ENCODE measurements around the gene PSORS1C2. TPM values are rescaled to one million over a fixed set of nuclear protein-coding genes. Genes with fewer than 3 reads are reported as not detected.

Gene PSORS1C2
- total RNA-seq, 1 donor from 2014 or later, result not detected

- FAIRE-seq, result no peak
- no peak within 1 kb of the TSS for H3K4me3 ChIP-seq (ENCODE audit: insufficient read depth, low read depth, low read length)
- peaks cover 49% of the 10 kb centered on the region for H3K4me1 Mint-ChIP-seq (ENCODE audit: low read depth, unreplicated experiment)
- H3K27ac Mint-ChIP-seq (ENCODE audit: unreplicated experiment), result no peak within 1 kb of the TSS
- TF ChIP-seq EZH2 (IDR thresholded peaks at IDR 0.05; ENCODE audit: insufficient read depth, low read length), result no peak
- TF ChIP-seq CTCF (IDR thresholded peaks at IDR 0.05; ENCODE audit: insufficient read depth, low read depth, low read length), result no peak
- H3K36me3 ChIP-seq (ENCODE audit: insufficient read depth, low read length), result no peaks in the 10 kb centered on the region
- no peaks in the 10 kb centered on the region for H3K9me3 Mint-ChIP-seq (ENCODE audit: unreplicated experiment)
- H3K27ac ChIP-seq (ENCODE audit: low read depth, low read length), result no peak within 1 kb of the TSS
- H3K4me2 ChIP-seq (ENCODE audit: low read length), result no peak within 1 kb of the TSS
- no peak within 1 kb of the TSS for H3K9ac ChIP-seq (ENCODE audit: low read length)
- H3K4me1 ChIP-seq (ENCODE audit: insufficient read depth, low read length), result peaks cover 16% of the 10 kb centered on the region
- no peaks in the 10 kb centered on the region for H3K27me3 ChIP-seq (ENCODE audit: insufficient read depth, low read length)
- no peak within 1 kb of the TSS for H2AFZ ChIP-seq (ENCODE audit: low read depth, low read length)
- no peaks in the 10 kb centered on the region for H4K20me1 ChIP-seq (ENCODE audit: insufficient read depth, low read length)
- H3K27me3 Mint-ChIP-seq (ENCODE audit: low read depth, unreplicated experiment), result no peaks in the 10 kb centered on the region
- H3K79me2 ChIP-seq (ENCODE audit: insufficient read depth, low read length), result peaks cover 27% of the 10 kb centered on the region
- no peak for DNase-seq (ENCODE audit: low read depth)
- H3K9me3 ChIP-seq (ENCODE audit: insufficient read depth, low read depth, low read length), result no peaks in the 10 kb centered on the region
- H3K4me3 Mint-ChIP-seq (ENCODE audit: unreplicated experiment), result no peak within 1 kb of the TSS
- peaks cover 9% of the 10 kb centered on the region for H3K36me3 Mint-ChIP-seq (ENCODE audit: low read depth, unreplicated experiment)
Observed at GRCh38 chr6:31120151-31120915, 18.5 kb downstream of the PSORS1C2 start, which contains the start of gene CDSN. Gene CDSN (minus strand): TSS chr6:31120446. CDS start chr6:31120419, 27 bp downstream.

- no peak for TF ChIP-seq CTCF (IDR thresholded peaks at IDR 0.05; ENCODE audit: insufficient read depth, low read depth, low read length)
- no peak for TF ChIP-seq EZH2 (IDR thresholded peaks at IDR 0.05; ENCODE audit: insufficient read depth, low read length)
- no peak overlapping the region for H3K9ac ChIP-seq (ENCODE audit: low read length)
- H3K4me1 ChIP-seq (ENCODE audit: insufficient read depth, low read length), result peaks cover 31% of the 10 kb centered on the region
- Mint-ChIP-seq H3K4me3 (ENCODE audit: unreplicated experiment) (no peak overlapping the region), H3K4me1 (ENCODE audit: low read depth, unreplicated experiment) (peaks cover 47% of the 10 kb centered on the region), H3K36me3 (ENCODE audit: low read depth, unreplicated experiment) (peaks cover 5% of the 10 kb centered on the region), H3K27me3 (ENCODE audit: low read depth, unreplicated experiment) (no peaks in the 10 kb centered on the region), H3K9me3 (ENCODE audit: unreplicated experiment) (no peaks in the 10 kb centered on the region), H3K27ac (ENCODE audit: unreplicated experiment) (no peak overlapping the region)
- DNase-seq (ENCODE audit: low read depth), result no peak
- no peak overlapping the region for H3K27ac ChIP-seq (ENCODE audit: low read depth, low read length)
- no peak overlapping the region for H3K4me3 ChIP-seq (ENCODE audit: insufficient read depth, low read depth, low read length)
- H3K4me2 ChIP-seq (ENCODE audit: low read length), result no peak overlapping the region
- H3K9me3 ChIP-seq (ENCODE audit: insufficient read depth, low read depth, low read length), result no peaks in the 10 kb centered on the region
- no peak for FAIRE-seq
- no peak overlapping the region for H2AFZ ChIP-seq (ENCODE audit: low read depth, low read length)
- no peaks in the 10 kb centered on the region for H4K20me1 ChIP-seq (ENCODE audit: insufficient read depth, low read length)
- no peaks in the 10 kb centered on the region for H3K27me3 ChIP-seq (ENCODE audit: insufficient read depth, low read length)
- H3K79me2 ChIP-seq (ENCODE audit: insufficient read depth, low read length), result peaks cover 31% of the 10 kb centered on the region
- H3K36me3 ChIP-seq (ENCODE audit: insufficient read depth, low read length), result no peaks in the 10 kb centered on the region
Observed at GRCh38 chr6:31118178-31118577, 20.7 kb downstream of the PSORS1C2 start.

Data from astrocyte (in vitro differentiated cells and primary cell).